Measurements from ENCODE around the gene ARID3A. TPM values are rescaled to one million over a fixed set of nuclear protein-coding genes. Genes with fewer than 3 reads are reported as not detected.

The ARID3A gene
- total RNA-seq, 3 donors from 2014 or later (not counting 1 experiment from before 2014, with no cell fraction given): 15.9 to 24.6 (median 24.2) TPM

DNA sequence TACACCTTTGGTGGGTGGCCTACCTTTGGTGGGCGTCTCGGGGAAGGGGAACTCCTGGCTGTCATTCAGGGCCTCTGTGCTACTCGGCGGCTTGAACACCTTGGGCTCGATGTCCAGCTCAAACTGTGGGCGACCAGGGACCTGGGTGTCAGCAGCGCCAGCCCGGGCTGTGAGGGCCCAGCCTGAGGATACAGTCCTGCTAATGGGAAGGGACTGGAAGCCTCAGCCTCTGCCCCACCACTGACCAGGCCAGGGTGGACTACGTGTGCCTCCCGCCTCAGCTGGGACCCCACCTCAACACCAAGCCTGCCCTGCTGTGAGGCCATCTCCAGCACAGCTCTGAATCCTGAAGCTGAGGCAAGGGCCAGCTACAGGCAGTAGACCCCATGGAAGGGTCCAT, 87.4 kb downstream of the ARID3A start:
- Histone ChIP-seq H3K4me1 (ENCODE audit: control insufficient read depth, insufficient read depth, low read length) (peaks cover 30% of the 10 kb centered on the region), H3K27ac (ENCODE audit: low read length) (no peak overlapping the region), H3K27me3 (ENCODE audit: control insufficient read depth, insufficient read depth, low read length) (no peaks in the 10 kb centered on the region), H3K36me3 (ENCODE audit: control insufficient read depth, insufficient read depth, low read length) (peaks cover 42% of the 10 kb centered on the region), H3K4me3 (ENCODE audit: low read length) (no peak overlapping the region), H3K9me3 (ENCODE audit: control insufficient read depth, insufficient read depth, low read length) (no peaks in the 10 kb centered on the region)
- Mint-ChIP-seq H3K36me3 (no peaks in the 10 kb centered on the region), H3K27me3 (ENCODE audit: low read depth in 2 of 2) (no peaks in the 10 kb centered on the region), H3K27ac (no peak overlapping the region), H3K4me3 (no peak overlapping the region), H3K4me1 (peaks cover 14 to 27% of the 10 kb centered on the region in 2 donors), H3K9me3 (no peaks in the 10 kb centered on the region)
- no peak for ATAC-seq
- DNase-seq: no peak
- 95% methylated on average over 10 of the region's 10 CpGs for WGBS (ENCODE audit: insufficient coverage)
- intact Hi-C loops (cut with micrococcal nuclease): no loop called here
- TF ChIP-seq, protein P1, sequence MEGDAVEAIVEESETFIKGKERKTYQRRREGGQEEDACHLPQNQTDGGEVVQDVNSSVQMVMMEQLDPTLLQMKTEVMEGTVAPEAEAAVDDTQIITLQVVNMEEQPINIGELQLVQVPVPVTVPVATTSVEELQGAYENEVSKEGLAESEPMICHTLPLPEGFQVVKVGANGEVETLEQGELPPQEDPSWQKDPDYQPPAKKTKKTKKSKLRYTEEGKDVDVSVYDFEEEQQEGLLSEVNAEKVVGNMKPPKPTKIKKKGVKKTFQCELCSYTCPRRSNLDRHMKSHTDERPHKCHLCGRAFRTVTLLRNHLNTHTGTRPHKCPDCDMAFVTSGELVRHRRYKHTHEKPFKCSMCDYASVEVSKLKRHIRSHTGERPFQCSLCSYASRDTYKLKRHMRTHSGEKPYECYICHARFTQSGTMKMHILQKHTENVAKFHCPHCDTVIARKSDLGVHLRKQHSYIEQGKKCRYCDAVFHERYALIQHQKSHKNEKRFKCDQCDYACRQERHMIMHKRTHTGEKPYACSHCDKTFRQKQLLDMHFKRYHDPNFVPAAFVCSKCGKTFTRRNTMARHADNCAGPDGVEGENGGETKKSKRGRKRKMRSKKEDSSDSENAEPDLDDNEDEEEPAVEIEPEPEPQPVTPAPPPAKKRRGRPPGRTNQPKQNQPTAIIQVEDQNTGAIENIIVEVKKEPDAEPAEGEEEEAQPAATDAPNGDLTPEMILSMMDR (IDR thresholded peaks at IDR 0.05): no peak

DNA sequence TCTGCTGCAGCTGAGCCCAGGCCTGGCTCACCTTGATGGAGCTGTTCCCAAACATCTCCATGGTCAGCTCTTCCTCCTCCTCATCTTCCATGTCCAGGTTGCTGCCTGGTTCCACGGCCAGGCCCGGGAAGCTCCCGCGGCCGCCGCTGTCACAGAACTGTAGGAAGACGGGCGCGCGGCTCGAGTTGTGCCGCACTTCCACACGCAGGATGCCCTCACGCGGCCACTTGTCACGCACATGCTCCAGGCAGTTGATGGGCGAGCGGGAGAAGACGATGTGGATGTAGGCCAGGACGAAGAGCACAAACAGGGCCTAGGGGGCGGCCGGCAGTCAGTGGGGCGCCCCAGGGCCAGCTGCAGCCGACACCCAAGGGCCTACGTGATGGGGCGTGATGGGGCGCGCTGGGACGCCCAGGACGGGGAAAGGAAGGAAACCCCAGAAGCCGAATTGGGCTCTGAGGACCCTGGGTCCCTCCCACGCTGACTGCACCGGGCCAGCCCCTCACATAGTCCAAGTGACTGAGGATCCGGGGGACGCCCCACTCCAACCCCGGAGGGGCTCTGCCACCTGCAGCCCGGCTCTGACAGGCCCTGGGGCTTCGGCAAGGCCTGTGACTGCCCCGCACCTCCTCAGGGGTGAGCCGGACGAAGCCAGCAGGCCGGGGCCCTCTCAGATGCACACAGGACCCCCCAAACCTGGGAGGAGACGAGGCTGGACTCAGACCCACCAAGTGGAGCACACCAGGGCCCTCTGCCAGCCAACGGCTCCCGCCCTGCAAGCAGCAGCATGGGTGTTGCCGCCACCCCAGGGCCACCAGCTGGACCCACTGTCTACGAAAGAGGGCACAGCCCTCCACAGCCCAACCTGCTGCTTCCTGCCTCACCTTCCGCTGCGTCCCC, 88.6 kb downstream of the ARID3A start:
- TF ChIP-seq, protein P1 (IDR thresholded peaks at IDR 0.05): no peak
- no peak for DNase-seq
- intact Hi-C loops (cut with micrococcal nuclease): no loop called here
- H3K36me3 ChIP-seq (ENCODE audit: control insufficient read depth, insufficient read depth, low read length): peaks cover 44% of the 10 kb centered on the region
- no peaks in the 10 kb centered on the region for H3K27me3 Mint-ChIP-seq (ENCODE audit: low read depth in 2 of 2)
- H3K4me3 Mint-ChIP-seq: no peak overlapping the region
- peaks cover 14 to 36% of the 10 kb centered on the region in 2 donors for H3K4me1 Mint-ChIP-seq
- WGBS (ENCODE audit: insufficient coverage): 95% methylated on average over 49 of the region's 49 CpGs
- no peaks in the 10 kb centered on the region for H3K9me3 Mint-ChIP-seq
- no peaks in the 10 kb centered on the region for H3K9me3 ChIP-seq (ENCODE audit: control insufficient read depth, insufficient read depth, low read length)
- H3K4me3 ChIP-seq (ENCODE audit: low read length): no peak overlapping the region
- ATAC-seq: no peak
- peaks cover 42% of the 10 kb centered on the region for H3K4me1 ChIP-seq (ENCODE audit: control insufficient read depth, insufficient read depth, low read length)
- no peak overlapping the region for H3K27ac ChIP-seq (ENCODE audit: low read length)
- no peaks in the 10 kb centered on the region for H3K36me3 Mint-ChIP-seq
- H3K27ac Mint-ChIP-seq: no peak overlapping the region
- H3K27me3 ChIP-seq (ENCODE audit: control insufficient read depth, insufficient read depth, low read length): no peaks in the 10 kb centered on the region

DNA sequence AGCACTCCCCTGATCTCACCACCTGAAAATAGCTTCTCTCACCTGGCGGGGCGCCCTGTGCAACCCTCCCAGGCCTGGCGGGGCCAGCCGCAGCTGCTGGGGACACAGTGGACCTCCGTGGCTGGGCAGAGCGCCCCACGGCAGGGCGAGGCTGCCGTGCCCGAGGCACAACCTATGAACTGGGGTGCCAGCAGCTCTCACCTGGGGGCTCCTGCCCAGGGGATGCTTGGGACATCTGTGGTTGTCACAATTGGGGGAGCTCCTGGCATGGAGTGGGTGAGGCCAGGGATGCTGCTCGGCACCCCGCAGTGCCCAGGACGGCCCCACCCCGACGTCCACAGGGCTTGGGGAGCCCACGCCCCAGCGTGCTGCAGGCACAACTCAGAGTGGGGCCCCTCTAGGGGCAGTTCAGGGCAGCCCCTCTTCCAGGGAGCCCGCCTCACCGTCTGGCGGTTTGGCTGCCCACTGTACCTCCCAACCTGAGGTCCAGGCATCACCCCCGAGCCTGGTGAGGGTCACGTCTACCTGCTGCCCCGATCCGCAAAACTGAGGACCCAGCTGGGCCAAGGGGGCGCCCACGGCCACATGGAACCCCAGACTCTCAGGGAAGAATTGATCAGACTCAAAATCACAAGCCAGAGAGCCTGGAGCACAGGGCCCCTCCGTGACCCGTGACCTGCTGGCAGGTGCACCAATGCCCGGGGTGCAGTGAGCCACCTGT, 89.4 kb downstream of the ARID3A start:
- Mint-ChIP-seq H3K4me1 (peaks cover 14 to 42% of the 10 kb centered on the region in 2 donors), H3K4me3 (no peak overlapping the region), H3K9me3 (no peaks in the 10 kb centered on the region), H3K36me3 (no peaks in the 10 kb centered on the region), H3K27me3 (ENCODE audit: low read depth in 2 of 2) (no peaks in the 10 kb centered on the region), H3K27ac (no peak overlapping the region)
- intact Hi-C loops (cut with micrococcal nuclease): no loop called here
- H3K4me1 ChIP-seq (ENCODE audit: control insufficient read depth, insufficient read depth, low read length): peaks cover 50% of the 10 kb centered on the region
- peaks cover 36% of the 10 kb centered on the region for H3K36me3 ChIP-seq (ENCODE audit: control insufficient read depth, insufficient read depth, low read length)
- no peak overlapping the region for H3K4me3 ChIP-seq (ENCODE audit: low read length)
- H3K9me3 ChIP-seq (ENCODE audit: control insufficient read depth, insufficient read depth, low read length): no peaks in the 10 kb centered on the region
- H3K27me3 ChIP-seq (ENCODE audit: control insufficient read depth, insufficient read depth, low read length): no peaks in the 10 kb centered on the region
- ATAC-seq (no peak), DNase-seq (no peak)
- WGBS (ENCODE audit: insufficient coverage): 93% methylated on average over 29 of the region's 29 CpGs
- H3K27ac ChIP-seq (ENCODE audit: low read length): no peak overlapping the region
- TF ChIP-seq, protein P1 (IDR thresholded peaks at IDR 0.05): no peak
